Mesendoderm (in vitro differentiated cells): ENCODE measurements around the gene ZNF3.

Experiments
- DNase-seq: peaks from one replicate; pipeline ENCODE4 v3.0.0; 2013
- H2AK5ac ChIP-seq: 2 replicates; pipeline ENCODE4 v1.6.1; 2013; ENCODE audit warnings: low read length, inconsistent platforms
- H2BK120ac ChIP-seq: 2 replicates; pipeline ENCODE4 v1.6.1; 2013; ENCODE audit warnings: low read depth, mild to moderate bottlenecking, low read length, moderate library complexity, mixed read lengths
- H2BK15ac ChIP-seq: replicated peaks from 2 replicates; pipeline ENCODE4 v1.6.1; 2013; ENCODE audit warnings: low read depth, mild to moderate bottlenecking, moderate library complexity
- H2BK5ac ChIP-seq: 2 replicates; pipeline ENCODE4 v1.6.1; 2013; ENCODE audit warnings: low read length, inconsistent platforms
- H3K18ac ChIP-seq: 2 replicates; pipeline ENCODE4 v1.6.1; 2013; ENCODE audit warnings: mild to moderate bottlenecking, low read length, mixed read lengths
- H3K23ac ChIP-seq: one replicate; pipeline ENCODE4 v1.6.1; 2013; ENCODE audit warnings: low read length
- H3K27ac ChIP-seq: 2 replicates; pipeline ENCODE4 v1.5.1; 2013; ENCODE audit warnings: low read depth, mild to moderate bottlenecking, inconsistent platforms, low read length, moderate library complexity
- H3K27me3 ChIP-seq: 2 replicates; pipeline ENCODE4 v1.6.1; 2013; ENCODE audit warnings: low read length, control low read depth, mild to moderate bottlenecking, inconsistent platforms; ENCODE audit not compliant: insufficient read depth, poor library complexity
- H3K36me3 ChIP-seq: 2 replicates; pipeline ENCODE4 v1.6.1; 2013; ENCODE audit warnings: low read length, inconsistent platforms; ENCODE audit not compliant: control insufficient read depth, insufficient read depth
- H3K4ac ChIP-seq: one replicate; pipeline ENCODE4 v1.6.1; 2013; ENCODE audit warnings: low read depth, mild to moderate bottlenecking, low read length, moderate library complexity
- H3K4me1 ChIP-seq: 2 replicates; pipeline ENCODE4 v1.6.1; 2013; ENCODE audit warnings: low read depth, low read length, inconsistent platforms; ENCODE audit not compliant: control insufficient read depth
- H3K4me2 ChIP-seq: 2 replicates; pipeline ENCODE4 v1.6.1; 2013; ENCODE audit warnings: low read length
- H3K4me3 ChIP-seq: 2 replicates; pipeline ENCODE4 v1.5.1; 2013; ENCODE audit warnings: mild to moderate bottlenecking, low read length
- H3K56ac ChIP-seq: one replicate; pipeline ENCODE4 v1.6.1; 2013; ENCODE audit warnings: low read length
- H3K79me1 ChIP-seq: 2 replicates; pipeline ENCODE4 v1.6.1; 2013; ENCODE audit warnings: low read length, inconsistent platforms
- H3K79me2 ChIP-seq: 2 replicates; pipeline ENCODE4 v1.6.1; 2013; ENCODE audit warnings: mild to moderate bottlenecking, low read length; ENCODE audit not compliant: control insufficient read depth, insufficient read depth
- H3K9ac ChIP-seq: 2 replicates; pipeline ENCODE4 v1.6.1; 2013; ENCODE audit warnings: low read length, inconsistent platforms
- H4K5ac ChIP-seq: one replicate; pipeline ENCODE4 v1.6.1; 2013; ENCODE audit warnings: low read length
- H4K8ac ChIP-seq: one replicate; pipeline ENCODE4 v1.6.1; 2013; ENCODE audit warnings: low read depth, mild to moderate bottlenecking, control low read depth, low read length, moderate library complexity
- WGBS: extraction: QIAGEN DNeasy Blood & Tissue Kit; methylation state at CpG from one replicate; pipeline ENCODE4 v1.1.7; 2013; ENCODE audit warnings: low lambda C conversion rate, missing lambda C conversion rate; ENCODE audit not compliant: insufficient coverage; ENCODE audit errors: extremely low coverage; 5-methylcytosine and 5-hydroxymethylcytosine counted together

The ZNF3 gene

DNA sequence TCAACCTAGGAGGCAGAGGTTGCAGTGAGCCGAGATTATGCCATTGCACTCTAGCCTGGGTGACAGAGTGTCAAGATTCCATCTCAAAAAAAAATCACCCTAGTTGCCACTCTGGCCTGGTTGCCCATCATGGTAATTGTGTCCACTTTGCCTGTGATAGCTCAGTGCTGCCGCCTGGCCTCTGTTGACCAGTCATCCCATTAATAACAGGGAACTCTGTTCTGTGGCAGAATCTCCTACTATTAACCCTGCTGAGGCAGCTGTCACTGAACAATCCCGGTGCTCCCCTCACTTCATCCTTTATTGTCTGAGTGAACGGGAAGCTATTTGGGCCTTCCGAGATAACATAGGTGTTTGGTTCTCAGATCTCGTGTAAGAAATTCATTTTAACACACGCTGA is 14.6 kb downstream of the ZNF3 start:
- Histone ChIP-seq H2AK5ac (no peak overlapping the region), H3K4me2 (no peak overlapping the region), H3K23ac (no peak overlapping the region), H4K8ac (no peak overlapping the region), H3K56ac (no peak overlapping the region), H3K4me3 (no peak overlapping the region), H3K4me1 (no peaks in the 10 kb centered on the region), H2BK120ac (no peak overlapping the region), H3K4ac (no peak overlapping the region), H3K79me2 (no peaks in the 10 kb centered on the region), H3K18ac (no peak overlapping the region), H3K79me1 (no peaks in the 10 kb centered on the region), H2BK5ac (no peak overlapping the region), H2BK15ac (no peak overlapping the region), H4K5ac (no peak overlapping the region), H3K9ac (no peak overlapping the region), H3K36me3 (peaks cover 29% of the 10 kb centered on the region), H3K27me3 (no peaks in the 10 kb centered on the region), H3K27ac (no peak overlapping the region)
- no peak for DNase-seq
- no CpG with 5 or more reads among the region's 7 CpGs for WGBS

DNA sequence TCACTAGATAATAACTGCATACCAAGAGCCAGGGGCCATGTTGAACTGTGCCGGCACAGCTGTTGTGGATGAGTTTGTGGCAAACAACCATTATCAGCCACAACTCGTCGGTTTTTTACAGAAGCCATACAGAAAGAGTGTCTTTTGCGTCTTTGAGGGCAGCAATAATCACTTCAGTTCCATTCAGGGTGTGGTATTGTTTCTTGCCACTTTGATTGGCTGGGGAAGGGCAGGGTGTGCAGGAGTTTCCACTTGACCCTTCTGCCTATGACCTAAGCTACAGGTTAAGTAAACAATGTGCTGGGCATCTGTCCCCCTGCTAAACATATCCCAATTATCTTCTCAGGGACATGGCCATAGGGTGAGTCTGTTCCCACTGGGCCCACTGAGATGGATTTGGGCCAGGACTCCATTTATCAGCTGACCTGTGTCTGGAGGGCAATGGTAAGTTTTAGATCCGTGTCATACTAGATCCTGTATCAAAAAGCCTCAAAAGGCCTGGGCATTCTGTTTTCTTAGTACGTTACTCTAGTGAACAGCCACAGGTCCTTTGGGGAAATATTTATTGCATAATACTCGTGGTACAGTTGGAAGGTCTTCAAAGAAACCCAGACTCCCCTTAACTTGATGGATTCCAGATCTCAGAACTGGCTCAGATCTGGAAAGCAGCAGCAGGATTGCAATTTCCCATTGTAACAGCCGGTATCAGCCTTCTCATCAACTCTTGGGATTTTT is 15.9 kb downstream of the ZNF3 start:
- Histone ChIP-seq H3K18ac (no peak overlapping the region), H4K8ac (no peak overlapping the region), H3K4me3 (no peak overlapping the region), H3K27ac (no peak overlapping the region), H2BK120ac (no peak overlapping the region), H3K23ac (no peak overlapping the region), H3K9ac (no peak overlapping the region), H3K4me2 (no peak overlapping the region), H4K5ac (no peak overlapping the region), H2BK15ac (no peak overlapping the region), H2AK5ac (no peak overlapping the region), H3K27me3 (no peaks in the 10 kb centered on the region), H3K4me1 (no peaks in the 10 kb centered on the region), H3K56ac (no peak overlapping the region), H3K36me3 (peaks cover 20% of the 10 kb centered on the region), H3K79me1 (no peaks in the 10 kb centered on the region), H3K4ac (no peak overlapping the region), H2BK5ac (no peak overlapping the region), H3K79me2 (no peaks in the 10 kb centered on the region)
- no CpG with 5 or more reads among the region's 8 CpGs for WGBS
- no peak for DNase-seq

DNA sequence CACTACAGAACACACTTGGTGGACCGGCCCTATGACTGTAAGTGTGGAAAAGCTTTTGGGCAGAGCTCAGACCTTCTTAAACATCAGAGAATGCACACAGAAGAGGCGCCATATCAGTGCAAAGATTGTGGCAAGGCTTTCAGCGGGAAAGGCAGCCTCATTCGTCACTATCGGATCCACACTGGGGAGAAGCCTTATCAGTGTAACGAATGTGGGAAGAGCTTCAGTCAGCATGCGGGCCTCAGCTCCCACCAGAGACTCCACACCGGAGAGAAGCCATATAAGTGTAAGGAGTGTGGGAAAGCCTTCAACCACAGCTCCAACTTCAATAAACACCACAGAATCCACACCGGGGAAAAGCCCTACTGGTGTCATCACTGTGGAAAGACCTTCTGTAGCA is 17.4 kb downstream of the ZNF3 start:
- Histone ChIP-seq H3K79me1 (no peaks in the 10 kb centered on the region), H2AK5ac (no peak overlapping the region), H3K4ac (no peak overlapping the region), H3K36me3 (peaks cover 14% of the 10 kb centered on the region), H3K27me3 (no peaks in the 10 kb centered on the region), H3K4me1 (no peaks in the 10 kb centered on the region), H3K4me3 (no peak overlapping the region), H3K27ac (no peak overlapping the region), H3K9ac (no peak overlapping the region), H3K23ac (no peak overlapping the region), H4K5ac (no peak overlapping the region), H2BK15ac (no peak overlapping the region), H3K18ac (no peak overlapping the region), H2BK5ac (no peak overlapping the region), H3K4me2 (no peak overlapping the region), H2BK120ac (no peak overlapping the region), H3K79me2 (no peaks in the 10 kb centered on the region), H4K8ac (no peak overlapping the region), H3K56ac (no peak overlapping the region)
- no CpG with 5 or more reads among the region's 9 CpGs for WGBS
- no peak for DNase-seq

DNA sequence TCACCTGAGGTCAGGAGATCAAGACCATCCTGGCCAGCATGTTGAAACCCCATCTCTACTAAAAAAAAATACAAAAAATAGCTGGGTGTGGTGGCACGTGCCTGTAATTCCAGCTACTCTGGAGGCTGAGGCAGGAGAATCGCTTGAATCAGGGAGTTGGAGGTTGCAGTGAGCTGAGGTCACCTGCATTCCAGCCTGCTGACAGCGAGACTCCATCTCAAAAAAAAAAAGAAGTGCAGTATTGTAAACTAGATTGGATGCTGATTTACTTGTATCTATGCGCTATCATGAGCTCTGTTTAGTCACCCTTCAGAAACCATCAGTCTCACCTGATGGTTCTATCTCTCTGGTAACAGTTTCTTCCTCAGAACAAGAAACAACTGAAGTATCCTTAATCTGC is 18.1 kb downstream of the ZNF3 start:
- Histone ChIP-seq H4K8ac (no peak overlapping the region), H3K4me3 (no peak overlapping the region), H3K36me3 (peaks cover 15% of the 10 kb centered on the region), H2BK15ac (no peak overlapping the region), H3K79me1 (no peaks in the 10 kb centered on the region), H3K79me2 (no peaks in the 10 kb centered on the region), H3K4ac (no peak overlapping the region), H2BK120ac (no peak overlapping the region), H3K4me2 (no peak overlapping the region), H3K23ac (no peak overlapping the region), H3K9ac (no peak overlapping the region), H2AK5ac (no peak overlapping the region), H3K27me3 (no peaks in the 10 kb centered on the region), H3K27ac (no peak overlapping the region), H4K5ac (no peak overlapping the region), H3K56ac (no peak overlapping the region), H2BK5ac (no peak overlapping the region), H3K4me1 (no peaks in the 10 kb centered on the region), H3K18ac (no peak overlapping the region)
- whole genome bisulfite sequencing: no CpG with 5 or more reads among the region's 4 CpGs
- DNase-seq: no peak

DNA sequence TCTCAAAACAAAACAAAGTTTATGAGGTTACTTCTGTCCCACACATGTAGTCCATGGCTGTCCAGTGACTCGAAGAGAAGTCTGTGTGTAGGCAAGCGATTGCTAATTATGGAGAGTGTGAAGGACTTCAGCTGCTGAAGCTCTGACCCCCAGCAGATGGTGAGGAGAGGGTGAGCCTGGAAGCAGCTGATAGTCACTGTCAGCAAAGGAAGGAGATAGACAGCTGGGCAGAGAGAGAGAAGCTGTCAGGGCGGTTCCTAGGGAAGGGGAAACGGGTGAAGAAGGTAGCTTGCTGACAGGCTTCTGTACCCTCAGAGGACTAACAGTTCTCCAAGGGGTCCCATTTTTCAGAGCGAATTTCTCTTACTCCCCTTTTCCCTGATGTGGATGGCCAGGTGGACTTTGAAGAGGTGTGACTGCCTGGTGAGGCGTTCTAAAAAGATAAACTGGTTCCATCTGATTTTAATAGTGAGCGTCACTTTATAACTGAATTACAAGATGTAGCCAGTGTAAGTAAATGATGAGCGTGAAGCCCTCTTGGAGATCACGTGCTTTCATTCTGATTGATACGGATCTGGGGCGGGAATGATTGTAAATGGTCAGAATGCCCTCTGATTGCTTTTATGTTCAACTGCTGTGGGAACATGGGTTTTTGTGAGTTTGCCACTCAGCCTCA is 19.9 kb downstream of the ZNF3 start:
- Histone ChIP-seq H3K4me3 (no peak overlapping the region), H3K36me3 (peaks cover 24% of the 10 kb centered on the region), H3K23ac (no peak overlapping the region), H3K4me2 (no peak overlapping the region), H3K4ac (no peak overlapping the region), H2BK5ac (no peak overlapping the region), H4K8ac (no peak overlapping the region), H3K27me3 (no peaks in the 10 kb centered on the region), H2BK15ac (no peak overlapping the region), H3K79me2 (no peaks in the 10 kb centered on the region), H3K9ac (no peak overlapping the region), H3K79me1 (no peaks in the 10 kb centered on the region), H3K4me1 (no peaks in the 10 kb centered on the region), H4K5ac (no peak overlapping the region), H3K27ac (no peak overlapping the region), H2AK5ac (no peak overlapping the region), H2BK120ac (no peak overlapping the region), H3K18ac (no peak overlapping the region), H3K56ac (no peak overlapping the region)
- no CpG with 5 or more reads among the region's 11 CpGs for WGBS
- no peak for DNase-seq
